K562 (cell line): ENCODE measurements around the gene EIPR1. TPM values are rescaled to one million over a fixed set of nuclear protein-coding genes. Genes with fewer than 3 reads are reported as not detected.

Source experiments
- ATAC-seq: fragments of 200-7000 bp; cut with Tn5 transposase; 3 replicates; pipeline ENCODE4 v1.9.1; 2020; ENCODE audit warnings: moderate library complexity
- BruUV-seq: library from RNA; stranded (reverse); fragments of 400-500 nt; replicated peaks from 2 replicates; lab custom pipeline; 2021; lab: Mats Ljungman, UMichigan
- CTCF ChIA-PET: fragments of 300-600 bp; formaldehyde crosslinking; extraction: SDS; loops from one replicate; lab custom pipeline; 2021; ENCODE audit warnings: low intra/inter-chr PET ratio; lab: Yijun Ruan, JAX
- POLR2A ChIA-PET: fragments of 300-600, 350-650 bp; sonication (Branson Sonifier 250); formaldehyde crosslinking; extraction: SDS; loops from one replicate; lab custom pipeline; 2021; ENCODE audit warnings: antibody characterized with exemption, inconsistent platforms; lab: Yijun Ruan, JAX
- DNase-seq, 4 experiments: peaks; one replicate each; pipeline versions ENCODE4 v3.0.0 to v3.0.0-alpha.2; 2011 to 2018; ENCODE audit warnings: low spot score in 3 of 4, mixed read lengths in 3 of 4; ENCODE audit errors: extremely low read depth in 1 of 4
- FAIRE-seq: peaks from 2 replicates; lab custom pipeline; 2011; peaks lifted over from hg19 to GRCh38; lab: Jason Lieb, UNC
- H2AFZ ChIP-seq: 2 replicates; pipeline ENCODE4 v1.6.0; 2011; ENCODE audit warnings: low read depth, low read length, control low read depth, inconsistent platforms
- H3K27ac ChIP-seq: fragments of 200-600 bp; 3 replicates; pipeline ENCODE4 v1.8.0; 2011; ENCODE audit warnings: low read depth, mild to moderate bottlenecking, control low read depth, inconsistent platforms, low read length, moderate library complexity, mixed read lengths; ENCODE audit errors: extremely low read depth
- H3K27me3 ChIP-seq, 2 experiments: fragments of 300-600 bp in 1 of 2; 2 replicates in 1 of 2; 3 replicates in 1 of 2; pipeline versions ENCODE4 v1.6.0 to v1.8.0; 2011; ENCODE audit warnings: inconsistent platforms in 2 of 2, low read length in 2 of 2, mild to moderate bottlenecking in 1 of 2, mixed read lengths in 1 of 2, moderate library complexity in 1 of 2; ENCODE audit not compliant: control insufficient read depth in 2 of 2, insufficient read depth in 2 of 2
- H3K36me3 ChIP-seq: fragments of 300-600 bp; 3 replicates; pipeline ENCODE4 v1.8.0; 2011; ENCODE audit warnings: mild to moderate bottlenecking, low read length, inconsistent platforms; ENCODE audit not compliant: control insufficient read depth, insufficient read depth
- H3K4me1 ChIP-seq, 2 experiments: fragments of 200-600 bp in 1 of 2; replicated peaks in 1 of 2; 2 replicates in 1 of 2; 3 replicates in 1 of 2; pipeline versions ENCODE4 v1.5.1 to v1.8.0; 2011; ENCODE audit warnings: inconsistent platforms in 2 of 2, low read length in 2 of 2, mild to moderate bottlenecking in 1 of 2, mixed read lengths in 1 of 2, moderate library complexity in 1 of 2; ENCODE audit not compliant: control insufficient read depth in 2 of 2, insufficient read depth in 2 of 2
- H3K4me2 ChIP-seq: 2 replicates; pipeline ENCODE4 v1.6.1; 2011; ENCODE audit warnings: low read length, control low read depth, inconsistent platforms, mixed read lengths; ENCODE audit not compliant: insufficient read depth
- H3K4me3 ChIP-seq: fragments of 200-600 bp; sonication (generic), shearing (Covaris generic); 2 replicates; pipeline ENCODE4 v1.5.1; 2016; ENCODE audit warnings: control low read depth, inconsistent platforms
- H3K79me2 ChIP-seq: fragments of 200-600 bp; 3 replicates; pipeline ENCODE4 v1.8.0; 2011; ENCODE audit warnings: low read length, inconsistent platforms; ENCODE audit not compliant: control insufficient read depth, insufficient read depth
- H3K9ac ChIP-seq, 2 experiments: 2 replicates each; pipeline versions ENCODE4 v1.6.0 to v1.6.1; 2011; ENCODE audit warnings: low read depth in 2 of 2, low read length in 2 of 2, control low read depth in 1 of 2, inconsistent platforms in 1 of 2, mild to moderate bottlenecking in 1 of 2, mixed read lengths in 1 of 2; ENCODE audit not compliant: insufficient read depth in 1 of 2
- H3K9me1 ChIP-seq: one replicate; pipeline ENCODE4 v1.6.0; 2011; ENCODE audit warnings: inconsistent platforms, mild to moderate bottlenecking, low read length, moderate library complexity; ENCODE audit not compliant: control insufficient read depth, insufficient read depth
- H3K9me3 ChIP-seq: replicated peaks from 2 replicates; pipeline ENCODE4 v1.5.1; 2011; ENCODE audit warnings: low read depth, low read length, inconsistent platforms; ENCODE audit not compliant: control insufficient read depth, insufficient read depth
- H4K20me1 ChIP-seq: replicated peaks from 2 replicates; pipeline ENCODE4 v1.6.1; 2011; ENCODE audit warnings: low read length, inconsistent platforms, mixed read lengths; ENCODE audit not compliant: control insufficient read depth, insufficient read depth
- ATF7 ChIP-seq: fragments of 450-650 bp; IDR thresholded peaks from 2 replicates; pipeline ENCODE4 v1.7.1; 2014; ENCODE audit warnings: mild to moderate bottlenecking, moderate library complexity
- FOSL1 ChIP-seq: fragments of 200-800 bp; sonication (Bioruptor generic); conservative IDR thresholded peaks from 2 replicates; pipeline ENCODE4 v1.6.1; 2016; ENCODE audit warnings: missing genetic modification characterization, missing compliant biosample characterization
- HNRNPLL ChIP-seq: fragments of 200-400 bp; formaldehyde crosslinking; IDR thresholded peaks from 2 replicates; pipeline ENCODE4 v1.6.1; 2017; ENCODE audit warnings: low read length, low read depth, mild to moderate bottlenecking; ENCODE audit not compliant: poor library complexity, severe bottlenecking
- HOXB6 ChIP-seq: fragments of 250-450 bp; sonication (Bioruptor Pico); IDR thresholded peaks from 2 replicates; pipeline ENCODE4 v1.5.1; 2022; ENCODE audit warnings: mild to moderate bottlenecking, borderline replicate concordance
- KDM4B ChIP-seq, 2 experiments: fragments of 450-650 bp in 1 of 2; sonication (generic) in 1 of 2; IDR thresholded peaks; 2 replicates each; pipeline ENCODE4 v1.6.1; 2016 to 2017; ENCODE audit warnings: borderline replicate concordance in 2 of 2, antibody characterized with exemption in 1 of 2, low read depth in 1 of 2, mild to moderate bottlenecking in 1 of 2
- NFATC3 ChIP-seq: fragments of 450-650 bp; IDR thresholded peaks from 2 replicates; pipeline ENCODE4 v1.6.1; 2017; ENCODE audit warnings: mild to moderate bottlenecking
- POLR2B ChIP-seq: fragments of 450-650 bp; IDR thresholded peaks from 2 replicates; pipeline ENCODE4 v1.6.1; 2018; ENCODE audit warnings: low read depth; ENCODE audit not compliant: partially characterized antibody
- SIX5 ChIP-seq, 2 experiments: IDR thresholded peaks; 2 replicates each; pipeline ENCODE4 v1.6.1; 2011; ENCODE audit warnings: low read length in 2 of 2, borderline replicate concordance in 1 of 2, low read depth in 1 of 2, mild to moderate bottlenecking in 1 of 2, moderate library complexity in 1 of 2; ENCODE audit not compliant: insufficient read depth in 1 of 2
- SP2 ChIP-seq: IDR thresholded peaks from 2 replicates; pipeline ENCODE4 v1.6.1; 2011; ENCODE audit warnings: mild to moderate bottlenecking, low read depth, low read length, moderate library complexity; ENCODE audit not compliant: poor library complexity, severe bottlenecking; ENCODE audit errors: extremely low read depth
- ZNF12 ChIP-seq: sonication (generic); formaldehyde crosslinking; IDR thresholded peaks from 2 replicates; pipeline ENCODE4 v1.4.0; 2020; ENCODE audit warnings: mild to moderate bottlenecking, missing genetic modification reagents
- ZNF197 ChIP-seq: fragments of 200-800 bp; sonication (Bioruptor generic); IDR thresholded peaks from 2 replicates; pipeline ENCODE4 v1.6.1; 2016; ENCODE audit warnings: low read depth, missing genetic modification characterization, missing compliant biosample characterization
- WGBS: fragments of 100-300 bp; shearing (Covaris generic); methylation state at CpG from one replicate; pipeline ENCODE4 v1.1.6; 2016; ENCODE audit warnings: low coverage, mixed read lengths; ENCODE audit not compliant: insufficient coverage; ENCODE audit errors: missing lambda C conversion rate; 5-methylcytosine and 5-hydroxymethylcytosine counted together
- in situ Hi-C: fragments of 300-500 bp; cut with MboI; formaldehyde crosslinking; loops from 4 replicates; pipeline ENCODE4 v1.15.0; 2018; ENCODE audit warnings: inconsistent platforms, mixed read lengths
- intact Hi-C: fragments of 100-400 bp; cut with micrococcal nuclease; formaldehyde crosslinking; loops from 2 replicates; pipeline ENCODE4 v1.14.2; 2022
- polyA plus RNA-seq, 8 experiments: library from polyadenylated mRNA; depleted of rRNA in 4 of 8; stranded (reverse) in 5 of 8; unstranded in 3 of 8; fragments of >200 nt; fragmentation: Nextera tagmentation in 2 of 8; fragmentation: Illumina TruSeq in 1 of 8; extraction: Ambion mirVana in 2 of 8; extraction: Trizol in 1 of 8; gene quantifications; 2 replicates each; pipeline versions ENCODE4 v1.2.1 to v1.2.3, GENCODE V29; 2011 to 2014; ENCODE audit warnings: inconsistent platforms in 1 of 8, missing spikeins in 1 of 8
- total RNA-seq, 7 experiments: library from RNA; depleted of rRNA in 6 of 7; stranded (reverse); fragments of >200 nt in 6 of 7; fragmentation: Illumina TruSeq in 2 of 7; extraction: Trizol in 2 of 7; gene quantifications; 2 replicates each; pipeline versions ENCODE4 v1.2.1 to v1.2.3, GENCODE V29; 2011 to 2021; ENCODE audit warnings: low replicate concordance in 1 of 7
- TF ChIP-seq, protein P1 (sequence below): fragments of 450-650 bp; IDR thresholded peaks from 2 replicates; pipeline ENCODE4 v1.7.0; 2016; ENCODE audit warnings: borderline replicate concordance

Gene EIPR1
- total and polyA plus RNA-seq, 9 of the 15 experiments (the other 6 are each of a cell fraction or from before 2014, with no cell fraction given): 19.9 to 54.4 (median 35.9) TPM

DNA sequence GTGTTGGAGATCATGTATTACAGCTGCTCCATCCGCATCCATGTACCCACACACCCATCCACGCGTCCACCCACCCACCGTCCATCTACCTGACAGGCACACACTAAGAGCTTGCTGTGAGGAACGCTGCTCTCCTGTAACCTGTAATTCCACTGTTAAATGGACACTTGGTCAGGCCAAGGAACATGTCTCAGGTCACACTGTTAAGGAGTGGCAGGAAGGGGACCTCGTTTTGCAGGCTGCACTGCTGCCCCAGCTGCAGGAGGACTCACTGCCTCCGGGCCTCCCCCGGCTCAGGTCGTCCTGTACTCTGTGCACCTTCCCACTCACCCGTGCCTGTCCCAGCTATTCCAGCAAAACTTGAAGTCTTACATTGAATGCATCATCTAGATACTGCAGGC is 170.5 kb downstream of the EIPR1 start:
- Histone ChIP-seq H3K79me2 (no peaks in the 10 kb centered on the region), H3K27ac (no peak overlapping the region), H4K20me1 (no peaks in the 10 kb centered on the region), H3K9me3 (no peaks in the 10 kb centered on the region), H3K4me1 (peaks cover 0 to 7% of the 10 kb centered on the region in 2 experiments; a peak in 2 of 5 replicates), H3K4me2 (no peak overlapping the region), H3K27me3 (no peaks in the 10 kb centered on the region), H3K9me1 (peaks cover 3% of the 10 kb centered on the region), H3K4me3 (no peak overlapping the region), H2AFZ (no peak overlapping the region), H3K36me3 (no peaks in the 10 kb centered on the region; the same call in 1 of the 3 replicates), H3K9ac (peak overlapping the region in 1 of 2 experiments; percentile 64; a peak in 1 of 4 replicates)
- TF ChIP-seq POLR2B: no peak
- in situ Hi-C loops: no loop called here
- DNase-seq: no peak
- 77% methylated on average over 9 of the region's 10 CpGs for WGBS
- no peak for ATAC-seq
- intact Hi-C loops: no loop called here
- FAIRE-seq: no peak
- POLR2A ChIA-PET: interaction anchor here (1.1 kb wide), 1 partner anchor 27 kb away, joined by 3 read pairs; no protein-coding TSS in a partner anchor
- CTCF ChIA-PET: no interaction called here
- no TSS peak for BruUV-seq

DNA sequence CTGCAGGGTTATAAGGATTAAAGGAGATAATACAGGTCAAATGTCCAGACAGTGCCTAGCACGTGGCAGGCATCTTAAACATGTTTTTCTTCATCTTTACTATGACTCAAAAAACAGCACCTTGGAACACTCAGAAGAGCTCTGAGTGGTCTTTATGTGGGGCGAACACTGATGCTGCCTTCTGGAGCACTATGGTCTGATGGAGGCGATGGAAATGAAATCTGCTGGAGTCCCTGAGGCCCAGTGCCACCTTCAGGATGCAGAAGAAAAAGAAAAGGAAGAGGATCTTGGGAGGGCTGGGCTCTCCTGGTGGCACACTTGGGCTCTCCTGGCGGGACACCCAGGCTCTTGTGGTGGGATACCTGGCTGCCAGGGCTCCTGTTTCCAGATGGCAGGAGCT is 171.8 kb downstream of the EIPR1 start:
- FAIRE-seq (no peak), DNase-seq (no peak), ATAC-seq (no peak)
- POLR2A ChIA-PET: no interaction called here
- no peak overlapping the region for H2AFZ ChIP-seq
- no peak overlapping the region for H3K4me3 ChIP-seq
- in situ Hi-C loops (no loop called here), intact Hi-C loops (no loop called here)
- H4K20me1 ChIP-seq: no peaks in the 10 kb centered on the region
- H3K9me3 ChIP-seq: no peaks in the 10 kb centered on the region
- 84% methylated on average over 3 of the region's 4 CpGs for WGBS
- H3K4me1 ChIP-seq: peaks cover 0 to 7% of the 10 kb centered on the region in 2 experiments; a peak in 2 of 5 replicates
- H3K27me3 ChIP-seq: no peaks in the 10 kb centered on the region
- H3K9ac ChIP-seq: no peak overlapping the region
- CTCF ChIA-PET: no interaction called here
- no TSS peak for BruUV-seq
- no peak overlapping the region for H3K4me2 ChIP-seq
- H3K27ac ChIP-seq: no peak overlapping the region
- H3K36me3 ChIP-seq: no peaks in the 10 kb centered on the region; the same call in 1 of the 3 replicates
- H3K9me1 ChIP-seq: peaks cover 3% of the 10 kb centered on the region
- no peaks in the 10 kb centered on the region for H3K79me2 ChIP-seq
- TF ChIP-seq, protein P1, sequence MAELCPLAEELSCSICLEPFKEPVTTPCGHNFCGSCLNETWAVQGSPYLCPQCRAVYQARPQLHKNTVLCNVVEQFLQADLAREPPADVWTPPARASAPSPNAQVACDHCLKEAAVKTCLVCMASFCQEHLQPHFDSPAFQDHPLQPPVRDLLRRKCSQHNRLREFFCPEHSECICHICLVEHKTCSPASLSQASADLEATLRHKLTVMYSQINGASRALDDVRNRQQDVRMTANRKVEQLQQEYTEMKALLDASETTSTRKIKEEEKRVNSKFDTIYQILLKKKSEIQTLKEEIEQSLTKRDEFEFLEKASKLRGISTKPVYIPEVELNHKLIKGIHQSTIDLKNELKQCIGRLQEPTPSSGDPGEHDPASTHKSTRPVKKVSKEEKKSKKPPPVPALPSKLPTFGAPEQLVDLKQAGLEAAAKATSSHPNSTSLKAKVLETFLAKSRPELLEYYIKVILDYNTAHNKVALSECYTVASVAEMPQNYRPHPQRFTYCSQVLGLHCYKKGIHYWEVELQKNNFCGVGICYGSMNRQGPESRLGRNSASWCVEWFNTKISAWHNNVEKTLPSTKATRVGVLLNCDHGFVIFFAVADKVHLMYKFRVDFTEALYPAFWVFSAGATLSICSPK: no peak
- TF ChIP-seq SP2: no peak
- TF ChIP-seq HOXB6: no peak
- no peak for TF ChIP-seq KDM4B (IDR thresholded peaks at IDR 0.05; ENCODE audit: borderline replicate concordance in 2 of 2, low read depth in 1 of 2)
- no peak for TF ChIP-seq ZNF12 (CRISPR knock-in tag)
- no peak for TF ChIP-seq FOSL1 (tag)
- no peak for TF ChIP-seq ATF7
- TF ChIP-seq SIX5 (IDR thresholded peaks at IDR 0.05; ENCODE audit: borderline replicate concordance in 1 of 2, insufficient read depth in 1 of 2, low read depth in 1 of 2, low read length in 2 of 2): no peak
- TF ChIP-seq ZNF197 (CRISPR knock-in tag): no peak
- no peak for TF ChIP-seq HNRNPLL
- TF ChIP-seq NFATC3: no peak
